GM12891 (cell line): ENCODE measurements around the gene PCDHGB5.

Experiments used
- PAX5 ChIP-seq: IDR thresholded peaks from 2 replicates; pipeline ENCODE4 v1.6.1; 2011; ENCODE audit warnings: low read length, moderate library complexity, mild to moderate bottlenecking; ENCODE audit not compliant: insufficient read depth, severe bottlenecking
- POLR2A ChIP-seq: IDR thresholded peaks from 2 replicates; pipeline ENCODE4 v1.6.1; 2011; ENCODE audit warnings: low read depth, low read length, control low read depth
- POLR2AphosphoS5 ChIP-seq: IDR thresholded peaks from 2 replicates; pipeline ENCODE4 v1.6.1; 2011; ENCODE audit warnings: low read depth, low read length, control low read depth
- SPI1 ChIP-seq: IDR thresholded peaks from 2 replicates; pipeline ENCODE4 v1.6.1; 2011; ENCODE audit warnings: low read depth, low read length, control low read depth
- TAF1 ChIP-seq: IDR thresholded peaks from 2 replicates; pipeline ENCODE4 v1.6.1; 2011; ENCODE audit warnings: low read depth, low read length, control low read depth

GRCh38 chr5:141355641-141356040, 42.1 kb upstream of the PCDHGB5 start:
- TF ChIP-seq POLR2AphosphoS5 (no peak), POLR2A (no peak), PAX5 (no peak), TAF1 (no peak), SPI1 (no peak)
